Psoas muscle (tissue), 8 donors: Measurements from ENCODE around the gene C10orf120. TPM values are rescaled to one million over a fixed set of nuclear protein-coding genes. Genes with fewer than 3 reads are reported as not detected.

Source experiments
- ATAC-seq, 4 donors: fragments of 200-7000 bp; cut with Tn5 transposase; one replicate each; pipeline ENCODE4 v1.9.1; 2020; ENCODE audit warnings: moderate library complexity in 3 of 4, mild to moderate bottlenecking in 2 of 4
- DNase-seq, 2 donors: peaks; one replicate each; pipeline ENCODE4 v3.0.0-alpha.2; 2020
- H3K27ac ChIP-seq: fragments of 200-600 bp; one replicate; pipeline ENCODE4 v1.8.0; 2022
- H3K27me3 ChIP-seq, 3 donors: fragments of 200-600 bp in 1 of 3; one replicate each; pipeline versions ENCODE4 v1.6.1 to v1.8.0; 2013 to 2022; ENCODE audit warnings: low read length in 2 of 3, mild to moderate bottlenecking in 2 of 3, moderate library complexity in 1 of 3; ENCODE audit not compliant: insufficient read depth in 3 of 3
- H3K36me3 ChIP-seq, 2 donors: fragments of 200-600 bp in 1 of 2; one replicate each; pipeline versions ENCODE4 v1.6.1 to v1.8.0; 2013 to 2022; ENCODE audit warnings: low read depth in 1 of 2, mild to moderate bottlenecking in 1 of 2, moderate library complexity in 1 of 2; ENCODE audit not compliant: insufficient read depth in 1 of 2
- H3K4me1 ChIP-seq: fragments of 200-600 bp; one replicate; pipeline ENCODE4 v1.8.0; 2022
- H3K4me3 ChIP-seq: fragments of 200-600 bp; one replicate; pipeline ENCODE4 v1.8.0; 2022; ENCODE audit warnings: mild to moderate bottlenecking
- H3K9me3 ChIP-seq: fragments of 200-600 bp; one replicate; pipeline ENCODE4 v1.8.0; 2022
- WGBS, 3 donors: extraction: QIAGEN DNeasy Blood & Tissue Kit; methylation state at CpG; one replicate each; pipeline versions ENCODE4 v1.1.6 to v1.1.7; 2013; 5-methylcytosine and 5-hydroxymethylcytosine counted together
- intact Hi-C, 2 donors: fragments of 100-400 bp; cut with DNase I; formaldehyde crosslinking; loops; one replicate each; pipeline versions ENCODE4 v1.11.0 to v1.14.2; 2022
- long read RNA-seq, 2 donors: library from polyadenylated mRNA; unstranded; transcript quantifications; one replicate each; pipeline ENCODE4 v2.0.0, GENCODE V29; 2021
- polyA plus RNA-seq, 3 donors: library from polyadenylated mRNA; stranded (reverse); fragments of 200-250 nt; gene quantifications; one replicate each; pipeline ENCODE4 v1.2.3, GENCODE V29; 2013
- total RNA-seq, 4 donors: library from RNA; stranded (reverse); fragmentation: NEBNext Ultra II Directional in 2 of 4; extraction: Animal tissue kit (Norgen Biotek cat#: 25700) in 2 of 4; gene quantifications; one replicate each; pipeline versions ENCODE4 v1.2.1 to v1.2.4, GENCODE V29; 2021 to 2023
- TF ChIP-seq, protein P1 (sequence below): fragments of 200-600 bp; IDR thresholded peaks from one replicate; pipeline ENCODE4 v1.8.0; 2022; ENCODE audit warnings: antibody characterized with exemption
- donor health status: healthy with polysubstance abuse.
- donor health status: DM: no; HTN: no; CAD: no; lungs with moderate emphysema.
- donor health status: Bipolar disorder and iron deficiency.
- donor health status: healthy.
- donor health status: DM: yes; HTN: yes; CAD: no.
- donor health status: DM: no; HTN: no; CAD: no.
- donor health status: DM: no; HTN: no; CAD: no.
- donor health status: DM: yes; HTN: yes; CAD: no.

Gene C10orf120
- total RNA-seq (not detected), polyA plus RNA-seq (not detected)
- long read RNA-seq, donor 1, result 0 reads
- long read RNA-seq, donor 2, result 0 reads

DNA sequence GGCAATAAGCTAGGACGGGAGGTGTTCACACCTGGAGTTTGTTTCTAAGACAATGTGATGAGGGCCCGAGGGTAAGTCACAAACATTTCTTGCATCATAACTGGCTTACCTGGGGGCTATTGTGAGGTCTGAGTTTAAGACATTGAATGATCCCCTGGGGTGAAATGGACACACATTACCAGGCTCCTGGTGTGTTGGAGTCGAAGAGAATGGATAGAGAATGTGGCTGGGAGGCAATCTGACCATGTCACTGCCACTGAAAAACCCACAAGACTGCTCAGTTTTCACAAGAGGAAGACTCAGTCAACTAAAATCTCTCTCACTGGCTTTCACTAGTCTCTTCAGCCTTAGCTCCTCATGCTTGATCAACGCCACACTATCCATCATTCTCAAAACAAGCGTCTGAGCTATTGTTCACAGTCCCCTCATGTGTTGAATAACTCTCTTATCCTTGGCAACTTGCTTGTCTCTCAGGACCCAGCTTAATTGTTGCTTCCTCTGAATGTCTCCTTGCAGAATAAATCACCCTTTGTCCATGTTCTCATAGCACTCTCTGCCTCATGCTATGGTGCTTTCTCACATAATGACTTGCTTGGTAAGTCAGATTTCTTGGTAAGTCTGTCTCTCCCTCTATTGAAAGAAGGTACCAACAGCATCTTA lies at the start of gene C10orf120:
Gene C10orf120 (minus strand): TSS at position 51 of the 660 bp plus-strand sequence. CDS start 56 bp downstream, outside the sequence.
- DNase-seq (no peak), ATAC-seq (no peak)
- Histone ChIP-seq H3K4me1 (no peaks in the 10 kb centered on the region), H3K27ac (no peak within 1 kb of the TSS), H3K9me3 (no peaks in the 10 kb centered on the region), H3K27me3 (peaks cover 0 to 4% (median 0%) of the 10 kb centered on the region in 3 donors), H3K36me3 (no peaks in the 10 kb centered on the region), H3K4me3 (no peak within 1 kb of the TSS)
- 73 to 82% (median 77%) methylated on average over 5 of the region's 5 CpGs for WGBS, 3 donors
- TF ChIP-seq, protein P1, sequence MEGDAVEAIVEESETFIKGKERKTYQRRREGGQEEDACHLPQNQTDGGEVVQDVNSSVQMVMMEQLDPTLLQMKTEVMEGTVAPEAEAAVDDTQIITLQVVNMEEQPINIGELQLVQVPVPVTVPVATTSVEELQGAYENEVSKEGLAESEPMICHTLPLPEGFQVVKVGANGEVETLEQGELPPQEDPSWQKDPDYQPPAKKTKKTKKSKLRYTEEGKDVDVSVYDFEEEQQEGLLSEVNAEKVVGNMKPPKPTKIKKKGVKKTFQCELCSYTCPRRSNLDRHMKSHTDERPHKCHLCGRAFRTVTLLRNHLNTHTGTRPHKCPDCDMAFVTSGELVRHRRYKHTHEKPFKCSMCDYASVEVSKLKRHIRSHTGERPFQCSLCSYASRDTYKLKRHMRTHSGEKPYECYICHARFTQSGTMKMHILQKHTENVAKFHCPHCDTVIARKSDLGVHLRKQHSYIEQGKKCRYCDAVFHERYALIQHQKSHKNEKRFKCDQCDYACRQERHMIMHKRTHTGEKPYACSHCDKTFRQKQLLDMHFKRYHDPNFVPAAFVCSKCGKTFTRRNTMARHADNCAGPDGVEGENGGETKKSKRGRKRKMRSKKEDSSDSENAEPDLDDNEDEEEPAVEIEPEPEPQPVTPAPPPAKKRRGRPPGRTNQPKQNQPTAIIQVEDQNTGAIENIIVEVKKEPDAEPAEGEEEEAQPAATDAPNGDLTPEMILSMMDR, result no peak
- intact Hi-C loops, result loop anchor here in 1 of 2 donors (5.0 kb wide), 1 partner anchor 398 kb away; no protein-coding TSS in a partner anchor

DNA sequence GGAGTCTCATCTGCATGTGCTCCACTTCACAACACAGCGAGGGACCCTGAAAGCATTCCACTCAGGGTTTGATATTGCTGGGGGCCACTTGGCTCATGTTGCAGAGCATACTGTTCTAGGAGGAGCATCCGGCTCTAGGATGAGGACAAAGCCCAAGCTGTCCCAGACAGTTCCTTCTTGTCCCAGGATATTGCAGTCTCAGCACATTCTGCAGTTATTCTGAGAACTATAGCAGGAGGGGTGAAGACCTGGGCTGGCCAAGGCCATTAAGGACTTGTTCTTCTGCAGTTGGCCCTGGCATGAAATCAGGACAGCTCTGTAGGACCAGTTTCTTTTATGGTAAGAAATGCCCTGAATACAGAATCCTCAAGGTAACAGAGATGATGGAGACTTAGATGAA lies 48.9 kb upstream of the C10orf120 start:
- no peaks in the 10 kb centered on the region for H3K9me3 ChIP-seq
- intact Hi-C loops, result loop anchor here in 1 of 2 donors (10.0 kb wide), 1 partner anchor 1754 kb away; no protein-coding TSS in a partner anchor
- H3K4me3 ChIP-seq, result no peak overlapping the region
- H3K27ac ChIP-seq, result no peak overlapping the region
- DNase-seq, result no peak
- no peak for ATAC-seq
- TF ChIP-seq, protein P1, result no peak
- peaks cover 0 to 6% (median 0%) of the 10 kb centered on the region in 3 donors for H3K27me3 ChIP-seq
- H3K36me3 ChIP-seq, result no peaks in the 10 kb centered on the region
- 52 to 61% (median 57%) methylated on average over 2 of the region's 2 CpGs for WGBS, 3 donors
- no peaks in the 10 kb centered on the region for H3K4me1 ChIP-seq

DNA sequence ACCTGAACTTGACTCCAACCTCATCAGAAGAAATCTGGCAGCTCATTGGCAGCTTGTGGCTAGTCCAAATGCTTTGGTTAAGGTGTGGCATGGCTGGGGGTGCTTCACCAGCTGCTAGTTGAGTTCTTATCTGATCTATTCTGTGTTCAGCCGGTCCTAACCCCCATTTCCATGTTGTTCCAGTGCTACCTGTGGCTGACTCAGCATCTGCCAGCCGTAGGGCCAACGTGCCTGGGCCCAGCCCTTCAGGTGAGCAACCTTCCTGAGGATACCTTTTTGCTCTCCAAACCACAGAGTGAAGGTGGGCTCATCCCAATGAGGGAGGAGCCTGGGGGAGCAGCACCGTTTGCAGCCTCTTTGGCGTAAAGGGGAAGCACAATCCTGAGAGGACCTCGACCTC lies 46.8 kb upstream of the C10orf120 start:
- intact Hi-C loops, result loop anchor here in 1 of 2 donors (10.0 kb wide), 1 partner anchor 1752 kb away; no protein-coding TSS in a partner anchor
- H3K36me3 ChIP-seq, result no peaks in the 10 kb centered on the region
- H3K4me1 ChIP-seq, result no peaks in the 10 kb centered on the region
- DNase-seq (no peak), ATAC-seq (no peak)
- TF ChIP-seq, protein P1, result no peak
- H3K27me3 ChIP-seq, result peaks cover 0 to 6% (median 0%) of the 10 kb centered on the region in 3 donors
- H3K4me3 ChIP-seq, result no peak overlapping the region
- WGBS, 3 donors, result 54 to 60% (median 57%) methylated on average over 6 of the region's 6 CpGs
- no peak overlapping the region for H3K27ac ChIP-seq
- no peaks in the 10 kb centered on the region for H3K9me3 ChIP-seq

DNA sequence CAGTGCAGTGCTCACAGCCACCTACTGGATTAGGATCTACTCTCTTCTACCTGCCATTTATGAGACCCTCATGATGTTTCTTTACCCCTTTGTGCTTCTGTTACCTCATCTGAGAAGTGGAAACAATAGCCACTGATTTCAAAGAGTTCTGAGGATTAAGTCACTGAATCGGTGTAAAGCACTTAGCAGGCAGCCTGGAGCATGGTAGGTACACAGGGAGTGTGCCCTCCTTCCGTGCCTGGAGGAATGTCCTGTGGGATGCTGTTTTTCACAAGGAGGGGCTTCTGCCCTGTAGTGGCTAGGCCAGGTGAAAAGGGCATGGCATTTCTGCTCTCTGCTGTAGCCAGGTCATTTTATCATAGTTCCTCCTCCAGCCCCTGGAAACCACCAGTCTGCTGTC lies 44.6 kb upstream of the C10orf120 start:
- H3K4me1 ChIP-seq, result no peaks in the 10 kb centered on the region
- H3K27ac ChIP-seq, result no peak overlapping the region
- H3K4me3 ChIP-seq, result no peak overlapping the region
- intact Hi-C loops, result loop anchor here in 1 of 2 donors (10.0 kb wide), 1 partner anchor 1749 kb away; no protein-coding TSS in a partner anchor
- TF ChIP-seq, protein P1, result no peak
- H3K36me3 ChIP-seq, result no peaks in the 10 kb centered on the region
- H3K9me3 ChIP-seq, result no peaks in the 10 kb centered on the region
- H3K27me3 ChIP-seq, result peaks cover 0 to 6% (median 4%) of the 10 kb centered on the region in 3 donors
- 51 to 56% (median 55%) methylated on average over 2 of the region's 2 CpGs for WGBS, 3 donors
- DNase-seq, result no peak
- ATAC-seq, result no peak
